Fibroblast of skin of abdomen (primary cell): ENCODE data around the gene TNNT3.

Experiments
- DNase-seq: peaks from one replicate; pipeline ENCODE4 v3.0.0-alpha.2; 2013

Gene TNNT3

GRCh38 chr11:1923201-1923956, 3.9 kb downstream of the TNNT3 start:
- no peak for DNase-seq

- DNase-seq = no peak
These were observed 4.7 kb downstream of the TNNT3 start for GRCh38 chr11:1924181-1924580.

- no peak for DNase-seq
These were observed 5.3 kb downstream of the TNNT3 start for GRCh38 chr11:1924646-1925372.

- no peak for DNase-seq
These were observed 6.1 kb downstream of the TNNT3 start for GRCh38 chr11:1925373-1926155.

GRCh38 chr11:1926156-1927025, 6.9 kb downstream of the TNNT3 start:
- DNase-seq = no peak

GRCh38 chr11:1927026-1927847, 7.7 kb downstream of the TNNT3 start:
- no peak for DNase-seq

GRCh38 chr11:1927848-1928469, 8.5 kb downstream of the TNNT3 start:
- no peak for DNase-seq

GRCh38 chr11:1928470-1928890, 9.0 kb downstream of the TNNT3 start:
- no peak for DNase-seq

GRCh38 chr11:1928891-1929541, 9.5 kb downstream of the TNNT3 start:
- no peak for DNase-seq

- DNase-seq = no peak
These were observed 10.3 kb downstream of the TNNT3 start for GRCh38 chr11:1929621-1930461.

GRCh38 chr11:1930462-1930830, 10.9 kb downstream of the TNNT3 start:
- peak; percentile 20 for DNase-seq

GRCh38 chr11:1931341-1932104, 12.0 kb downstream of the TNNT3 start:
- DNase-seq = peak; percentile 73

- DNase-seq = no peak
These were observed 12.6 kb downstream of the TNNT3 start for GRCh38 chr11:1932105-1932480.

- no peak for DNase-seq
These were observed 13.2 kb downstream of the TNNT3 start for GRCh38 chr11:1932681-1933080.

- no peak for DNase-seq
These were observed 14.2 kb downstream of the TNNT3 start for GRCh38 chr11:1933416-1934334.

GRCh38 chr11:1934335-1935155, 15.0 kb downstream of the TNNT3 start:
- no peak for DNase-seq
